ENCODE measurements around the gene AGFG1.
A peak's percentile ranks its signal among the peaks of the same experiment; 100 is the strongest.

AGFG1 gene

DNA sequence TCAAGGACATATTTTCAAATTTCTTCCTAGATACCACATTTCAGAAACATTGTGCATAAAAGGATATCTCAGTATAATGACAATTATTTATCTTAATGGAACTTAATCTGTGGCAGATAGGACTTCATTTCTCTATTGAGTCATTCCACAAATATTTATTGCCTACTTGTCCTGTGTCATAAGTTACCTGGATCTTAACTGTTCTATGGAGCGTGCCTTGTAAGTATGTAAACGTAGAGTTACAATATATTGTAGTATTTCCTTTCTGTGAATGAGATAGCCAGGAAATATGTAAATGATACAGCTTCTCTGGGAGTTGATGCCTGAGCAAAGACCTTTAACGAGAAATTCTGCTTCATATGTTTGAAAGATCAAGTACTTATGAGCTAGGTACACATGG, 2.5 kb downstream of the AGFG1 start:
- POLR2A ChIA-PET, result no interaction called here
- TF ChIP-seq, protein P1, sequence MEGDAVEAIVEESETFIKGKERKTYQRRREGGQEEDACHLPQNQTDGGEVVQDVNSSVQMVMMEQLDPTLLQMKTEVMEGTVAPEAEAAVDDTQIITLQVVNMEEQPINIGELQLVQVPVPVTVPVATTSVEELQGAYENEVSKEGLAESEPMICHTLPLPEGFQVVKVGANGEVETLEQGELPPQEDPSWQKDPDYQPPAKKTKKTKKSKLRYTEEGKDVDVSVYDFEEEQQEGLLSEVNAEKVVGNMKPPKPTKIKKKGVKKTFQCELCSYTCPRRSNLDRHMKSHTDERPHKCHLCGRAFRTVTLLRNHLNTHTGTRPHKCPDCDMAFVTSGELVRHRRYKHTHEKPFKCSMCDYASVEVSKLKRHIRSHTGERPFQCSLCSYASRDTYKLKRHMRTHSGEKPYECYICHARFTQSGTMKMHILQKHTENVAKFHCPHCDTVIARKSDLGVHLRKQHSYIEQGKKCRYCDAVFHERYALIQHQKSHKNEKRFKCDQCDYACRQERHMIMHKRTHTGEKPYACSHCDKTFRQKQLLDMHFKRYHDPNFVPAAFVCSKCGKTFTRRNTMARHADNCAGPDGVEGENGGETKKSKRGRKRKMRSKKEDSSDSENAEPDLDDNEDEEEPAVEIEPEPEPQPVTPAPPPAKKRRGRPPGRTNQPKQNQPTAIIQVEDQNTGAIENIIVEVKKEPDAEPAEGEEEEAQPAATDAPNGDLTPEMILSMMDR (IDR thresholded peaks at IDR 0.05; ENCODE audit: control extremely low read depth, extremely low read depth, low read depth, missing control alignments), result no peak
- DNase-seq (ENCODE audit: extremely low spot score), result no peak
- CTCF ChIA-PET, result interaction anchor here (0.6 to 2.4 kb wide), 8 partner anchors 8 to 388 kb away, joined by 3 to 7 read pairs (median 4); no protein-coding TSS in a partner anchor

DNA sequence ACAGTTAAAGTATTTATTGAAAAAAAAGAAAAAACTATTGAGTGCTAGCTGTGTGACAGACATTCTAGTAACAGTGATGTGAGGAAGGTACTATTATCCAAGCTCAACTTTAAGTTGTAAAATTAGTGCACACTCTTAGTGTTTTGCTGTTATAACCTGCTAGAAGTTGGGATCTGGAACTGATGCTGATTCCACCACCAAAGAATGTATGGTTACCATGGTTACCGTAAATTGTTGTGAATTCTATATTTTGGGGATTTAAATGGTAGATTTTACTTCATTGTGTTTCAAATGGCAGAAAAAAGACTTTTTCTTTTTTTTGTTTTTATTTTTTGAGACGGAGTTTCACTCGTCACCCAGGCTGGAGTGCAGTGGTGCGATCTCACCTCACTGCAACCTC, 5.3 kb downstream of the AGFG1 start:
- TF ChIP-seq, protein P1 (IDR thresholded peaks at IDR 0.05; ENCODE audit: control extremely low read depth, extremely low read depth, low read depth, missing control alignments), result no peak
- CTCF ChIA-PET, result interaction anchor here (1.1 to 1.7 kb wide), 3 partner anchors 8 to 289 kb away, joined by 4 to 8 read pairs (median 5); no protein-coding TSS in a partner anchor
- no peak for DNase-seq (ENCODE audit: extremely low spot score)
- POLR2A ChIA-PET, result no interaction called here

DNA sequence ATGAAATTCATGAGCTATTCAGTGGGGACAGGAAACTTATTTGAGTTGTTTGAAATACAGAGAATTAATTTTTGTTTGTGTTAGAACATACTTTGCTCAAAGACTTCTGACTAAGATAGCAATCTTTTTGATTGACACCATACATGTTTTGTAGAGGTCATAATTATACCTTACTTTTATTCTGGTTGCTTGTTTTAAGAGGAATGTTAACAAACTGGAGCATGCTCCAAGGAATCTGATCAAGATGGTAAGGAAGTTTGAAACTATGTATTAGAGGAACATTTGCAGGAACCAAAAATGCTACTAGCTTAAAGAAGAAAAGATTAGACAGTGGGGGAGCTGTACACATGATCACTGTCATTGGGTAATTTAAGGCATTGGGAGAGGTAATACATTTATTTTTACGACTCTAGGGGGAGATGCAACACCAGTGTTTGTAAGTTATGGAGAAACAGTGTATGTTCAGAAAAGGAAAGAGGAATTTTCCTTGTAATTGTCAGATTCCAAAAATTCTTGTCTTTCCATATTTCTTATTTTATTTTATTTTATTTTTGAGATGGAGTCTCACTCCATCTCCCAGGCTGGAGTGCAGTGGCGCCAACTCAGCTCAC, 8.0 kb downstream of the AGFG1 start:
- CTCF ChIA-PET, result interaction anchor here (0.7 to 2.3 kb wide), 14 partner anchors 9 to 290 kb away, joined by 3 to 9 read pairs (median 4); no protein-coding TSS in a partner anchor
- POLR2A ChIA-PET, result no interaction called here
- DNase-seq (ENCODE audit: extremely low spot score), result no peak
- TF ChIP-seq, protein P1 (IDR thresholded peaks at IDR 0.05; ENCODE audit: control extremely low read depth, extremely low read depth, low read depth, missing control alignments), result peak; percentile 44

DNA sequence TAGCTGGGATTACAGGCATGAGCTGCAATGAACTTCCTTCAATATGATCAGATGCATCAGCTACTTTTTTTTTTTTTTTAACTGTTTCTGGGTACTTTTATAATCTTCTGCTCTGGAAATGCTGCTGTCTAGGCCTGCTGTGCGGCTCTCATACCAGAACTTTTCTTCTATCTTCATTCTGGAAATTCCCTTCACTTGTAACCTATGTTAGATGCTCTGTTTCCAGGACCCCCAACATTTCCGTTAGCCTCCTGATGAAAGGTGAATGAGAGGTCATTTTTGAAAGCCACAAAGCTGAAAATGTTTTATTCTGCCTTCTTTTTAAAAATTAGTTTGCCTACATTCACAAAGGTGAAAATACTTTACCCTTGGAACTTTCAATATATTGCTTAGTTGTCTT, 8.6 kb downstream of the AGFG1 start:
- no peak for DNase-seq (ENCODE audit: extremely low spot score)
- TF ChIP-seq, protein P1 (IDR thresholded peaks at IDR 0.05; ENCODE audit: control extremely low read depth, extremely low read depth, low read depth, missing control alignments), result no peak
- ChIA-PET CTCF (interaction anchor here (0.8 to 2.3 kb wide), 13 partner anchors 9 to 290 kb away, joined by 3 to 9 read pairs (median 4); no protein-coding TSS in a partner anchor), POLR2A (no interaction called here)

DNA sequence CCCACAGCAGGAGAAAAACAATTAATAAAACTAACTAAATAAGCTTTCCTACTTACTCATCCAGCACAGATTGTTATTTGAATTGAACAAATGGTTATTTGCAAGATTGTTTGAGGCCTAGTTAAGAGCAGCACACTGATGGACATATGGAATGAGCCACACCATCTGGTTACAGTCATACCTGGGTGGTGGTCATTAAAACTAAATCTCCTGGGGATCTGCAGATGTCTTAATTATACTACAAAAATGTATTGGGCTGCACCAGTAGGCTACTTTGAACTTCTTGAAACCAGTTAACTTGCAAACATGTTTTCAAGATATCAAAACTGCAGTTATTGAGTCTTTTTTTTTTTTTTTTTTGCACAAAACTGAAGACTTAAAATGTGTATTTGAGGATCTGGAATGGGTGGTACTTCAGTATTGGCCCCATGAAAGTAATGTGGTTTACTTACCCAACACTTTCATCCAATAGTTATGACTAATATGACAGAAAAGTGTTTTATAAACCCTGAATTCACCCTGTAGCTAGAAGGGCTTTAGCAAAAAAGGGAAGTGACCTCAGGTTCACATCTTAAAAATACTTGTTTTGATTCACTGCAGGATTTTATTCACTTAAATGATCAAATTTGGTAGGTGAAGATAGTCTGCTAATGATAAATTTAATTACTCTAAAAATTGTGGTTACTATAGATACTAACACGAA, 10.8 kb downstream of the AGFG1 start:
- POLR2A ChIA-PET, result no interaction called here
- peak; percentile 59 for DNase-seq (ENCODE audit: extremely low spot score)
- CTCF ChIA-PET, result interaction anchor here (1.1 to 1.5 kb wide), 2 partner anchors 10 to 12 kb away, joined by 3 to 5 read pairs; no protein-coding TSS in a partner anchor
- TF ChIP-seq, protein P1 (IDR thresholded peaks at IDR 0.05; ENCODE audit: control extremely low read depth, extremely low read depth, low read depth, missing control alignments), result no peak

DNA sequence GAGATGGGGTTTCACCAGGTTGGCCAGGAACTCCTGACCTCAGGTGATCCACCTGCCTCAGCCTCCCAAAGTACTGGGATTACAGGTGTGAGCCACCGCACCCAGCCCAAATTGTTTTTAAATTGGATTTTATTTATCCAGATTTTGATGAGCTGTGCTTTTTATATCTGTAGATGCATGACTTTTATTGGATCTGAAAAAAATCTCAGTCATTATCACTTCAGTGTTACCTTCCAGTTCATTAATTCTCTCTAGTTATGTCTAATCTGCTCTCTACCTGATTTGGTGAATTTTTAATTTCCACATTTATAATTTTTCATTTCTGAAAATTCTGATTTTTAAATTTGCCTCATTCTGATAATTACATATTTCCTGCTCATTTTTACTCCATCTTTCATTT, 13.5 kb downstream of the AGFG1 start:
- CTCF ChIA-PET, result interaction anchor here (0.6 to 1.9 kb wide), 7 partner anchors 8 to 281 kb away, joined by 3 to 7 read pairs (median 4); partner anchors contain the start of gene AGFG1

More for the DNA sequence above, 13.5 kb downstream of the AGFG1 start:
- POLR2A ChIA-PET, result interaction anchor here (0.6 kb wide), 1 partner anchor 78 kb away, joined by 3 read pairs; no protein-coding TSS in a partner anchor
- DNase-seq (ENCODE audit: extremely low spot score), result no peak
- TF ChIP-seq, protein P1 (IDR thresholded peaks at IDR 0.05; ENCODE audit: control extremely low read depth, extremely low read depth, low read depth, missing control alignments), result no peak

Measured in GM10248 (cell line).